Loucy (cell line): ENCODE results near the gene NFYB.

Experiments used
- H2AFZ ChIP-seq: fragments of 200-600 bp; sonication (generic); 2 replicates; pipeline ENCODE4 v1.6.0; 2016; ENCODE audit warnings: antibody characterized with exemption, mild to moderate bottlenecking, low read length, moderate library complexity
- H3F3A ChIP-seq: fragments of 200-600 bp; 2 replicates; pipeline ENCODE4 v1.6.0; 2016; ENCODE audit warnings: antibody characterized with exemption, low read depth, mild to moderate bottlenecking
- H3K27me3 ChIP-seq: fragments of 200-600 bp; sonication (generic); 2 replicates; pipeline ENCODE4 v1.6.1; 2014; ENCODE audit warnings: low read length, mild to moderate bottlenecking; ENCODE audit not compliant: insufficient read depth, poor library complexity, severe bottlenecking
- H3K36me3 ChIP-seq: fragments of 200-600 bp; sonication (generic); 2 replicates; pipeline ENCODE4 v1.6.1; 2016; ENCODE audit warnings: low read length; ENCODE audit not compliant: insufficient read depth
- H3K4me1 ChIP-seq: fragments of 200-600 bp; sonication (generic); 2 replicates; pipeline ENCODE4 v1.5.1; 2014; ENCODE audit warnings: low read length, mild to moderate bottlenecking; ENCODE audit not compliant: insufficient read depth, poor library complexity, severe bottlenecking
- H3K4me2 ChIP-seq: fragments of 200-600 bp; sonication (generic); 2 replicates; pipeline ENCODE4 v1.6.0; 2014; ENCODE audit warnings: antibody characterized with exemption, low read length, low read depth, mild to moderate bottlenecking; ENCODE audit not compliant: poor library complexity, severe bottlenecking
- H3K4me3 ChIP-seq: fragments of 200-600 bp; sonication (generic); 2 replicates; pipeline ENCODE4 v1.5.1; 2014; ENCODE audit warnings: low read length, mild to moderate bottlenecking, mixed read lengths; ENCODE audit not compliant: poor library complexity, severe bottlenecking
- H3K79me2 ChIP-seq: fragments of 200-600 bp; sonication (generic); 2 replicates; pipeline ENCODE4 v1.6.1; 2014; ENCODE audit warnings: low read length; ENCODE audit not compliant: insufficient read depth
- H3K9ac ChIP-seq: fragments of 200-600 bp; sonication (generic); 2 replicates; pipeline ENCODE4 v1.6.0; 2014; ENCODE audit warnings: mild to moderate bottlenecking, low read depth, low read length, moderate library complexity; ENCODE audit not compliant: poor library complexity, severe bottlenecking
- H3K9me2 ChIP-seq: fragments of 200-600 bp; sonication (generic); replicated peaks from 2 replicates; pipeline ENCODE4 v1.6.1; 2016; ENCODE audit warnings: low read depth, low read length, mixed read lengths
- H3K9me3 ChIP-seq: fragments of 200-600 bp; sonication (generic); 2 replicates; pipeline ENCODE4 v1.6.1; 2014; ENCODE audit warnings: mild to moderate bottlenecking, antibody characterized with exemption, low read length, low read depth; ENCODE audit not compliant: insufficient read depth
- H4K20me1 ChIP-seq: fragments of 200-600 bp; sonication (generic); 2 replicates; pipeline ENCODE4 v1.6.0; 2014; ENCODE audit warnings: antibody characterized with exemption, low read length, mild to moderate bottlenecking; ENCODE audit not compliant: insufficient read depth, poor library complexity, severe bottlenecking
- CTCF ChIP-seq: fragments of 200-600 bp; sonication (generic); conservative IDR thresholded peaks from 2 replicates; pipeline ENCODE4 v1.5.1; 2014; ENCODE audit warnings: mild to moderate bottlenecking, antibody characterized with exemption, low read length
- EZH2phosphoT487 ChIP-seq: fragments of 200-600 bp; IDR thresholded peaks from 2 replicates; pipeline ENCODE4 v1.6.1; 2018; ENCODE audit warnings: antibody characterized with exemption, mild to moderate bottlenecking, moderate library complexity, borderline replicate concordance

Gene NFYB

DNA sequence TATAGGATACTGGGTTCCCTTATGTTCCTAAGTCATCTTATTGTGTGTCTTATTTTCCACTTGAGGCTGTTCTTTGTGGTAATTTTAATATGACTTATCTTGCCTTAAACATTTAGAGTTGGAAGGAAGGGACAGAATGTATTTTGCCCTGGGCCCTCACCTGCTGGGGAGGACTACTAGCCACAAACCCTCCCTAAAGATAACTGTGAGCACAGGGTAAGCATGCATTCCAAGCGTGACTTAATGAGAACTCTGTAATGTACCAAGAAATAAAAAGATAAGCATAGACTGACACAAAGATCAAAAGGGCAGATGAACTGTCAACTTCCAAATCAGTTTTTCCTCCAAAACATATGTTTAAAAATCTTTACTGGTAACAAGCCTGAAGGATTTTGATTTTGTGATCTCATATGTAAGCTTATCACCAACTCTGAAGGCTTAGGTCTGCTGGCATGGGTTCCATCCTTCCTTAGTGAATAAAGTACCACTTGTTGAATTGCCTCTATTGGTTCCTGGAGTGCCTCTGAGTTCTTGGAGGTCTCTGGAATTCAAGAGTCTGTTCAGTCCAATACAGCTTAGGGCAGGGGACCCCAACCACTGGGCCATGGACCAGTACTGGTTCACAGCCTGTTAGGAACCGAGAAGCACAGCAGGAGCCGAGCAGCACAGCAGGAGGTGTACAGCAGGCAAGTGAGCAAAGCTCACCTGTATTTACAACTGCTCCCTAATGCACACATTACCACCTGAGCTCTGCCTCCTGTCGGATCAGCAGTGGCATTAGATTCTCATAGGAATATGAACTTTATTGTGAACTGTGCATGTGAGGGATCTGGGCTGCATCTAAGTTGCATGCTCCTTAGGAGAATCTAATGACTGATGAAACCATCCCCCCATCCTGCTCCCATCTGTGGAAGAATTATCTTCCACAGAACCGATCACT, 29.8 kb upstream of the NFYB start:
- H3F3A ChIP-seq, result no peaks in the 10 kb centered on the region
- H3K36me3 ChIP-seq, result no peaks in the 10 kb centered on the region
- no peaks in the 10 kb centered on the region for H4K20me1 ChIP-seq
- H3K79me2 ChIP-seq, result no peaks in the 10 kb centered on the region
- H3K9me3 ChIP-seq, result no peaks in the 10 kb centered on the region
- H3K4me3 ChIP-seq, result no peak overlapping the region
- H3K4me2 ChIP-seq, result no peak overlapping the region
- no peaks in the 10 kb centered on the region for H3K9me2 ChIP-seq
- no peaks in the 10 kb centered on the region for H3K4me1 ChIP-seq
- H3K27me3 ChIP-seq, result no peaks in the 10 kb centered on the region
- H3K9ac ChIP-seq, result no peak overlapping the region
- TF ChIP-seq CTCF, result no peak
- no peak for TF ChIP-seq EZH2phosphoT487
- no peak overlapping the region for H2AFZ ChIP-seq

DNA sequence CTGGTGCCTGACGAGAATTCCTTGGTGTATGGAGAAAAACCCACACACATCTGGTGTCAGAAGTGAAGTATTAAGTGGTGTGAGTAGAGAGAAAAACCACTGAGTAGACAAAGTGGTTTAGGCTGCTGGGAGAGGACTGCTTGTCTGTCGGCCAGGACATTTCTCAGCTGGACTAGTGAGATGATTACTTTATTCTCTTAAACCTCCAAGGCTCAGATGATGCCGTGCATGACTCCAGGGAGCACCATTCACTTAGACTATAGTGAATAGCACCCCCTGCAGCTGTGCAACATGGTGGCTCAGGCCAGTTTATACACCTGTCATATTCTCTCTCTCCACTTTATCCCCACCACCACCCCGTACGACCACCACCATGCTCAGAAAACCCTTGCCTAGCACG, 28.5 kb upstream of the NFYB start:
- Histone ChIP-seq H3F3A (no peaks in the 10 kb centered on the region), H3K36me3 (no peaks in the 10 kb centered on the region), H2AFZ (no peak overlapping the region), H3K27me3 (no peaks in the 10 kb centered on the region), H3K9ac (no peak overlapping the region), H3K4me3 (no peak overlapping the region), H3K4me2 (no peak overlapping the region), H3K9me3 (no peaks in the 10 kb centered on the region), H3K9me2 (no peaks in the 10 kb centered on the region), H3K79me2 (no peaks in the 10 kb centered on the region), H4K20me1 (no peaks in the 10 kb centered on the region), H3K4me1 (no peaks in the 10 kb centered on the region)
- TF ChIP-seq EZH2phosphoT487, result no peak
- TF ChIP-seq CTCF, result no peak

GRCh38 chr12:104165801-104166200, 27.8 kb upstream of the NFYB start:
- H3K9me2 ChIP-seq, result no peaks in the 10 kb centered on the region
- TF ChIP-seq CTCF (no peak), EZH2phosphoT487 (no peak)
- H3F3A ChIP-seq, result no peaks in the 10 kb centered on the region
- no peak overlapping the region for H3K9ac ChIP-seq
- no peaks in the 10 kb centered on the region for H3K79me2 ChIP-seq
- H2AFZ ChIP-seq, result no peak overlapping the region
- H3K36me3 ChIP-seq, result no peaks in the 10 kb centered on the region
- no peak overlapping the region for H3K4me2 ChIP-seq
- no peaks in the 10 kb centered on the region for H3K9me3 ChIP-seq
- H3K27me3 ChIP-seq, result no peaks in the 10 kb centered on the region
- H4K20me1 ChIP-seq, result no peaks in the 10 kb centered on the region
- H3K4me1 ChIP-seq, result no peaks in the 10 kb centered on the region
- no peak overlapping the region for H3K4me3 ChIP-seq
